GM18873 (cell line): ENCODE results near the gene BRSK2.
"Not testable (repeated sequence)": the region's sequence is repeated elsewhere in the genome, so short reads cannot be mapped to it uniquely, and the experiment has no call there.

Source experiments
- ATAC-seq: cut with Tn5 transposase; IDR thresholded peaks from one replicate; pipeline ENCODE4 v1.9.1; 2021; ENCODE audit warnings: mild to moderate bottlenecking, moderate library complexity, moderate number of reproducible peaks; ENCODE audit not compliant: unreplicated experiment, low FRiP score

The BRSK2 gene

DNA sequence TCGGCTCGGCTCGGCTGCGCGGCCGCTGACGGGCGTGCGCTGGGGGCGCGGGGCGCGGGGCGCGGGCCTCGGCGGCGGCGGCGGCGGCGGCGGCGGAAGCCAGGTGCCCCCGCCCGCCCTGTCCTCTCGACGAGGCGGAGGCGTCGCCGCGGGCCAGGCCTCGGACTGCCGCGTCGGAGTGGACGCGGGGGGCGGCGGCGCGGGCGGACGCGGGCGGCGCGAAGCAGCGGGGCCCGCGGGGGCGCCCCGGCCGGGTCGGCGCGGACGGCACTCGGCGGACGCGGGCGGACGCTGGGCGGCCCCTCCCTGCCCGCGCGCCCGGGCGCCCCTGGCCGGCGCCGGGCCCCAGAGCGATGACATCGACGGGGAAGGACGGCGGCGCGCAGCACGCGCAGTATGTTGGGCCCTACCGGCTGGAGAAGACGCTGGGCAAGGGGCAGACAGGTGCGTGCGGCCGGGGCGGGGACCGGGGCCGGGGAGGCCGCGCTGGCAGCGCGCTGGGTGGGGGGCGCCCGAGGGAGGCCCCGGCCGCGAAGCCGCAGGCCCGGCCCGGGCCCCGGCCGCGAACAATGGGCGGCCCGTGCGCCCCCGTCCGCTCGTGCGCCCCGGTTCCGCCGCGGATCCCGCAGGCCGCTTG is at the start of gene BRSK2:
TSS of gene BRSK2 (plus strand) at position 3 of the 637 bp plus-strand sequence. CDS start at position 354, 351 bp downstream.
- ATAC-seq = no peak

DNA sequence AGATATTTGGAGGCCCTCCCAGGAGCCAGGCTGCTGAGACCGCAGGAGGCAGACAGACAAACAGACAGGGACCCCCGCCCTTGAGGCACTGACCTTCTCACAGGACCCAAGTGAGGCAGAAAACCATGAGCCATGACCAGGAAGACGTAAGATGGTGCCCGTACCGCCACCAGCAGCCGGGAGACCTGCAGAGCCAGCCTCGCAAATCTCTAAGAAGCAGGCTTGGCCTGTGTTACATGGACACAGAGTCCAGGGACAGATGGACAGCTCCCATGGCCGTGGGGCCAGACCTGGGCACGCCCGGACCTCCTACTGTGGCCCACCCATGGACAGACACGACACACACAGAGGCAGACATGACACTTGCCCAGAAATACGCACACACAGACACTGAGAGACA is 49.6 kb upstream of the BRSK2 start:
- ATAC-seq = no peak

DNA sequence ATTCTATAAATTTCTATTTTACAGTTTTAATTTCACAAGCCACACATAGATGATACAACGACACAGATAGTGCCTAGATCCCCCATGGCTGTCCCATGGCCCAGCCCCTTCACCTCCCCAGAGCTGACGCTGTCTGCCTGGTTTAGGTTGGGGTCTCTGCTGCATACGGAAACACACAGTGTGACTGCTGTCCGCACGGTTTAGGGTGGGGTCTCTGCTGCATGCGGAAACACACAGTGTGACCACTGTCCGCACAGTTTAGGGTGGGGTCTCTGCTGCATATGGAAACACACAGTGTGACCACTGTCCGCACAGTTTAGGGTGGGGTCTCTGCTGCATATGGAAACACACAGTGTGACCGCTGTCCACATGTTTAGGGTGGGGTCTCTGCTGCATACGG is 48.5 kb upstream of the BRSK2 start:
- not testable (repeated sequence) for ATAC-seq

DNA sequence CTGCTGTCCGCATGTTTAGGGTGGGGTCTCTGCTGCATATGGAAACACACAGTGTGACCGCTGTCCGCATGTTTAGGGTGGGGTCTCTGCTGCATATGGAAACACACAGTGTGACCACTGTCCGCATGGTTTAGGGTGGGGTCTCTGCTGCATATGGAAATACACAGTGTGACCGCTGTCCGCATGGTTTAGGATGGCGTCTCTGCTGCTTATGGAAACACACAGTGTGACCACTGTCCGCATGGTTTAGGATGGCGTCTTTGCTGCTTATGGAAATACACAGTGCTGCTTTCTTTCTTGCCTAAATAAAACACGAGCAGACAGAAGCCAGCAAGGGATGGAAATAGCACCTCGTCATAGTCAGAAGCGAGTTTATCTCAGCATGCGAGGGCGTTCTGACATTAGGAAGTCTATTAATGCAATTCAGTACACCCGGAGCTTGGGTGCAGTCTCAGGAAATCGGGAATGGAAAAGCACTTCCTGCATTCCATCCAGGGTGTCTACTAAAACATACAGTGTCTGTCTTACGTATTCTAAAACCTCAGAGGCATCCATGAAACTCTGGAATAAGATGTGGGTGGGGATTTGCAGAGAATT is 47.7 kb upstream of the BRSK2 start:
- no peak for ATAC-seq

DNA sequence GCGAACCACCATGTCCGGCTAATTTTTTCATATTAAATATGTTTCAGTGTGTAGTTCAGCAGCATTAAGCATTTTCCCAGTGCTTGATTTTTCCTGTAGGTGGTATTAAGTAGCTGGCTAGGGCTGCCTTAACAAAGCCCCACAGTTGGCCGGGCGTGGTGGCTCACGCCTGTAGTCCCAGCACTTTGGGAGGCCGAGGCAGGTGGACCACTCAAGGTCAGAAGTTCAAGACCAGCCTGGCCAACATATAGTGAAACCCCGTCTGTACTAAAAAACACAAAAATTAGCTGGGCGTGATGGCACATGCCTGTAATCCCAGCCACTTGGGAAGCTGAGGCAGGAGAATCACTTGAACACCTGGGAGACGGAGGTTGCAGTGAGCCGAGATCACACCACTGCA is 46.8 kb upstream of the BRSK2 start:
- ATAC-seq = no peak

DNA sequence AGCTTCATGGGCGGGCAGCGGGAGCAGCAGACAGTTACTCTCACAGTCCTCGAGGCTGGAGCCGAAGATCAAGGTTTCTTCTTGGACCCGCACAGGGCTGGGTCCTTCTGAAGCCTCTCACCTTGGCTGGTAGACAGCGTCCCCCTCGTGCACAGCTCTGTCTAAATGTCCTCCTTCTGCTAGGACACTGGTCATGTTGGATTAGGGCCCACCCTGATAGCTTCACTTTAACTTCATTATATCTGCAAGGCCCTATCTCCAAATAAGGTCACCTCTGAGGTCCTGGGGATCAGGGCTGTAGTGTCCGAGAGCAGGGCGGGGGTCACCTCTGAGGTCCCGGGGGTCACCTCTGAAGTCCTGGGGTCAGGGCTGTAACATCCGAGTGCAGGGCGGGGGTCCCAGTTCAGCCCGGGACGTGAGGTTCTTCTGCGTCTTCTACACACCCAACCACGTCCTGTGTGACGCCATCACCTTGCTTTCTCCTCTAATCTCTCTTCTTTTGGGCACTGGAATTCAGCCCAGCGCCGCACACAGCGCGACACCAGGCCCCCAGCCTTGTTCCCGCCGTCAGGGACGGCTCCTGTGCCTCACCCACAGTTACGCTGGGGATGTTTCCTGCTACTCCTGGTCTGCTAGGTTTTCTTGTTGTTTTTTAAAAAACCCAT is 46.2 kb upstream of the BRSK2 start:
- no peak for ATAC-seq

DNA sequence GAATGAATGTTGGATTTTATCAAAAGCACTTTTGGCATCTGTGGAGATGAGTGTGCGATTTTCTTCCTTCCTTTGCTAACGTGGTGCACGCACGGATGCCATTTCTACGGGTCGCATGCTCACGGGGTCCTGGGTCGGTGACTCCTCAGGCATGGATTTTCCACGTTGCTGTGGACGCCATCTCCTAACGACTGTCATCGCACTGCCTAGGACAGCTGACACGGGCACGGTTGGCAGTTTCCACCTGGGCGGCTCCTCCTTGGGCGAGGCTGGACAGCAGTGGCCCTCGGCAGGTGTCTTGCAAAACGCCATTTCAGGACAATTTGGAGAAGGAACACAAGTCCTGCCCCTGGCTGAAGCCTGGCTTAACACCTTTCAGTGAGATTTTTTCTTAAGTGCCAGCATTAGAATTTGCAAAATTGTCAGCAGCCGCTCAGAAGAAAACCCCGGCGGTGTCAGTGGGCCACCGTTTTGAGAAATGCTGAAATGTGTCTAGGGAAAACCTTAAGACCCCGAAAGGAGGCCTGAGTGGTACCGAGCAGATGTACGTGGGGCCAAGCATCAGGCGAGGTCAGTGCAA is 45.6 kb upstream of the BRSK2 start:
- no peak for ATAC-seq

DNA sequence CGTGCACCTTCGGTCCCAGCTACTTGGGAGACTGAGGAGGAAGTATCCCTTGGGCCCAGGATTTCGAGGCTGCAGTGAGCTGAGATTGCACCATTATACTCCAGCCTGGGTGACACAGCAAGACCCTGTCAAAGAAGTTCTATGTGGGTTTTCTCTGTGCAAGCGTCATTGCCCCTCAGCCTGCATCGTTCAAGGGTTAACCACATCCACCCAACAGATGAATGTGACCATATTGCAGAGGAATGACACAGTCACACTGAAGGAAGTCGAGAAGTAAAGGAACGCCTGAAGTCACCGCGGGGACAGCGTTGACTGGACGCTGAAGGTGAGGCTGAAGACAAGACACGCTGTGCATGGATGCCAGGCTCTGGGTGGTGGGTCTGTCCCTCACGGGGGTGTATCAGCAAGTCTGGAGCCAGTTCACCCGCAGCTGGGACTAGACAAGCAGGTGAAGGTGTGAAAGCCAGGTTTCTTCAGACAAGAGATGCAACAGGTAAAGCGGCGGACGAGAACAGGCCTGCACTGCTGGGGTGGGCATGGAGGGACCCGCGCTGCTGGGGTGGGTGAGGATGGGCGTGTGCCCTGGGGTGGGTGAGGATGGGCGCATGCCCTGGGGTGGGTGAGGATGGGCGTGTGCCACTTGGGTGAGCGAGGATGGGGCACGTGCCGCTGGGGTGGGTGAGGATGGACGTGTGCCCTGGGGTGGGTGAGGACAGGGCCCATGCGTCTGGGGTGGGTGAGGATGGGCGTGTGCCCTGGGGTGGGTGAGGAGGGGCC is 43.8 kb upstream of the BRSK2 start:
- no peak for ATAC-seq

DNA sequence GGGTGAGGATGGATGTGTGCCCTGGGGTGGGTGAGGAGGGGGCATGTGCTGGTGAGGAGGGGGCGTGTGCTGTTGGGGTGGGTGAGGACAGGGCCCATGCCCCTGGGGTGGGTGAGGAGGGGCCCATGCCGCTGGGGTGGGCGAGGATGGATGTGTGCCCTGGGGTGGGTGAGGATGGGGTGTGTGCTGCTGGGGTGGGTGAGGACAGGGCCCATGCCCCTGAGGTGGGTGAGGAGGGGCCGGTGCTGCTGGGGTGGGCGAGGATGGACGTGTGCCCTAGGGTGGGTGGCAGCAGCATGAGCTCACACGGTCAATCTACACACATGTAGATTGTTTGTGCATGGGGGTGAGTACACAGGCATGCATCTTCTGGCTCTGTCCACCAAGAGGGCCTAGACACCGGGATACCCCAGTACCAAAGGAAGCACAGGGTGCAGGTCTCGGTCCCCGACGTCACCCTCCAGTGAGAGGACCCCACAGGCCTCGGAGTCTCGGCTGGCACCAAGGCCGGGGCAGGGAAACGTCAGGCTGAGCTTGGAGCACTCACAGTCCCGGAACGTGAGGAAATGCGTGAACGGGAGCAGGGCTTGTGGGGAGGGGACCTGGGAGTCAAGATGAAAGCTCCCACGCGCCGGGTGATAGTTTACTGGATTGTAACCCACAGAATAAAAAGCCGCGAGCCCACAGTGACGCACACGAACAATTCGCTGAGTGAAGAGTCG is 42.9 kb upstream of the BRSK2 start:
- no peak for ATAC-seq

DNA sequence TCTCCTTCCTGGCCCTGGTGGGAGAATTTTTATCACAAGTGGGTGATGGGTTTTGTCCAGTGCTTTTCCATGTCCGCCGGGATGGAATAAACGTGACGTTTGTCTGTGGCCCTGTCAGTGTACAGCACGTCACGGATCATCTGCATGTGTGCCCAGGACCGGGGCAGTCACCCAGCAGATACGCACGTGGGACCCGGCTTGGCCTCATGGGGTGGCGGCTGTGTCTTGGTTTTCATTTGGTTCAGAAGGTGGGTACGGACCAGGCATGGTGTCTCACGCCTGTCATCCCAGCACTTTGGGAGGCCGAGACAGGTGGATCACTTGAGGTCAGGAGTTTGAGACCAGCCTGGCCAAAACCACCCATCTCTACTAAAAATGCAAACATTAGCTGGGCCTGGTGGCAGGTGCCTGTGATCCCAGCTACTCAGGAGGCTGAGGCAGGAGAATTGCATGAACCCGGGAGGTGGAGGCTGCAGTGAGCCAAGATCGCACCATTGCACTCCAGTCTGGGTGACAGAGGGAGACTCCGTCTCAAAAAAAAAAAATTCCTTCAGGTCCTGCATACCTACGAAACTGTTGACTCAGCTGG is 42.2 kb upstream of the BRSK2 start:
- not testable (repeated sequence) for ATAC-seq

DNA sequence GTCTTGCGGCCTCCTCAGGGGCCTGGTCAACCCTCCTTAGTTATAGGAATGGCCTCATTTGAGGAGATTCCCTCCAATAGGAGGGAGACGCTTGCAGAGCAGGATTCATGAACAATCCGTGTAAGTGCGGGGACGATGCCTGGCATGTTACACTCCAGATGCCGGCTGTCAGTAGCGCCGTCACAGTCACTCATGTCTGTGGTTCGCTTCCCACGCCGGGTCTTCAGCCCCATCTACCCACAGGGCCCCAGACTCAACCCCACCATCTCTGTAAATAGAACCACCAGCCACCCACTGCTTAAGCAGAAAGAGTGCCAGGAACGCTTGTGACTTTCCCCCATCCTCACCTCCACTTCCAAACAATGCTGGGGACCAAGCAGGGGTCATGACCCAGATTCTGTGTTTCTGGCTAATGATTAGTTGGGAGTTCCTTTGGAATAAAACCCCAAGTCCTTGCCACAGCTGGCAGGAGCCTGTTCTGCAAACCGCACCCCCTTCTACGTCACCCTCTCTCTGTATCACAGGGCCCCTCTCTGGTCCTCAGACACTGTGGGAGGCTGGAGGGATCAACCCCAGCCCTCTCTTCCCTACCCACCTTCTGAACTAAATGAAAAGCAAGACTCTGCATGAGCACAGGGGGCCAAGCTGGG is 41.5 kb upstream of the BRSK2 start:
- no peak for ATAC-seq

DNA sequence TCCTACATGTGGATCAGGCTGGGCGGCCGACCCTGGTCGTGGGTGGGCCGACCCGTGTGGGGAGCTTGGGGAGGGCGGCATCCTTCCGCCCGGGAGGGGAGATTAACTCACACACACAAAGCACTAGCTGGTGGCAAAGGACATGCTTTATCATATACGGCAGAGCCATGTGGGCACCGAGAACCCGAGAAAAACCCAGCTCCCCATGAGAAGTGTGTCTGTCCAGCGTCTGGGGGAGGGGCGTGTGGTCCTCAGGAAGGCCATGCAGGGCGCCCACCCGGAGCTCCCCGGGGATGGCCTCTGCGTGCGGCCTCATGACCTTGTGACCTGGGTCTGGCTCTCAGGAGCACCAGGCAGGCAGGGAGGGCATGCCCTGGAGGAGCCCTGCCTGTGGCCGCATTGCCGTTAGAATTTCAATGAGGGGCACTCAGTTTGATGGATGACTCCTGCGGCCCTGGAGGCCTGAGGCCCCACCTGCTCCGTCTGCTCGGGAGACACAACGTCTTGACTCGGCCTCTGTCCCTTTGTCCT is 40.9 kb upstream of the BRSK2 start:
- no peak for ATAC-seq

DNA sequence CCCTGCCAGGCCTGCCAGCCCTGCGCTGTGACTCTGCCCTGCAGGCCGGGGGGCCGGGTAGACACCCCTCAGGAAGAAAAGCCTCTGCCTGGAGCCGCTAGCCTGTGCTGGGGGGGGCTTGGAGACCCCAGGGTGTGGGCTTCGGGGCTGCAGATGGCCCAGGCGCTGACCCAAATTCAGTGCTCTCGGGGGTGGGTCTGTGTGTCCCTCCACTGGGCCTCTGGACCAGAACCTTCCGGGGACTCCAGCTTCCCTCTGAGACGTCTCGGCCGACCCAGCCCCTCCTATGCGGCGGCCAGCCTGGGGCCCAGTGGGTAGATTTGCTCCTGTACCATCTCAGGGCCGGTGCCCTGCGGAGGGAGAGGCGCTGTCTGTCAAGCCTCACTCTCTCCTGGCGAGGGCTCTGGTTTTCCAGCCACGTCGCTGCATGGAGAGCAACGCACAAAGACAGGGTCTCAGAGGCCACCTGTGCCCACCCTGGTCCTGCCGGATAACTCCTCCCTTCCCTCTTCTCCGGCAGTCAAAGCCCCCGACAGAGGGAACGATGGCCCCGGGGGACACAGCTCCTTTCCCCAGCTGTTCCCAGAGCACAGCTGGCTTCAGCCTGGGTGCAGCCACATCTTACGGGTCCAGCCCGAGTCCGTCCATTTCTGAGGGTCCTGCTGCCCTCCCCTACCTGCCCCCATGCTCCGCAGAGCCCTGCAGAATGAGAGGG is 40.2 kb upstream of the BRSK2 start:
- no peak for ATAC-seq

DNA sequence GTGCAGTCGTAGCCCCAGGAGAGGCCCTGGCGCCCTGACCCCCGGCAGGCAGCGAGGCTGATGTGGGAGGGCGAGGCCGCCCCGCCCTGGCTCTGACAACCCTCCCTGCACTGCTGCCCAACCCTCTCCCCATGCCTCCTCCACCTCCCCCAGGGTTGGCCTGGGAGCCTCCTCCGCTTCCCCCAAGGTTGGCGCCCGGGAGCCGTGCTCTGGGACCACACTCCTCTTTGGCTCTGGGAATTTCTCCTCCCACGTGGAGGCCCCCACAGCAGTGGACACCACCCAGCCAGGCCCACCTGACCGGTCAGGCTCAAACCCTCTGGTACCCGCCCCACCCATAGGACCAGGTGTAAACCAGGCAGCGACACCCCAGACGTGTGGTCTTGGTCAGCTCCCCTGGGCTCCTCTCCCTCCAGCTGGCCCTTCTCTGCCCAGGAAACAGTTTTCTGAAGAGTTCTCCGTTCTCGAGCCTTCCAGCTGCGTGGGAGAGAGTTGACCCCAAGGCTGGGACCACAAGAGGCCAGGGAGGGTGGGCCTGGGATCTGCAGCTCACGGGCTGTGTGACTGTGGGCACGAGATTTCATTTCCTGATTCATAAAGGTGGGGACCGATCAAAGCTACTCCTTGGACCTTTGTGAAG is 39.5 kb upstream of the BRSK2 start:
- ATAC-seq = no peak

DNA sequence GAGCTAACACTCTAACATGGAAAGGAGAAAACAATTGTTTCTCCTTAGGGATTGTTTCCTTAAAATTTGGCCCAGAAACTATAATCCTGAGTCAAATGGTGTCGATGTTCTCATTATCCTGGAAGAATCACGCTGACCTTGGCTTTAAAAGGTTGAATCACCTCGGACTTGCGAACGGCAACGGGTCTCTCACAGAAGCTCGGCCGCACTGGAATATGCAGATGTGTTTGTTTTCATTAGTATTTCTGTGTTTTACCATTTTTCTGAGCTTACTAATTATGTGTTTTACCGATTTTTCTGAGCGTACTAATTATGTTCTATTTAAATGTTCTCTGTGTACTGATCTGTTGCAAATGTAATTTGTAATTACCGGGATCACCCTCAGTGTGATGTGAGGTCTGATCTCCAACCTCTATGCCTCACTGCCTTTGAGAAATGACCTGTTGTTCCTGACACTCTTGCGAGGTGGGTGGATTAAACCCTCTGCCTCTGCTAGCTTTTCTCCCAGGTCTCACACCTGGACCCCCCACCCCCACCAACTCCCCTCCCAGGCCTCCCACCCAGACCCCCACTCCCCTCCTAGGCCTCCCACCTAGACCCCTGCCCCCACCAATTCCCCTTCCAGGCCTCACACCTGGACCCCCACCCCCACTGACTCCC is 38.3 kb upstream of the BRSK2 start:
- ATAC-seq = no peak

DNA sequence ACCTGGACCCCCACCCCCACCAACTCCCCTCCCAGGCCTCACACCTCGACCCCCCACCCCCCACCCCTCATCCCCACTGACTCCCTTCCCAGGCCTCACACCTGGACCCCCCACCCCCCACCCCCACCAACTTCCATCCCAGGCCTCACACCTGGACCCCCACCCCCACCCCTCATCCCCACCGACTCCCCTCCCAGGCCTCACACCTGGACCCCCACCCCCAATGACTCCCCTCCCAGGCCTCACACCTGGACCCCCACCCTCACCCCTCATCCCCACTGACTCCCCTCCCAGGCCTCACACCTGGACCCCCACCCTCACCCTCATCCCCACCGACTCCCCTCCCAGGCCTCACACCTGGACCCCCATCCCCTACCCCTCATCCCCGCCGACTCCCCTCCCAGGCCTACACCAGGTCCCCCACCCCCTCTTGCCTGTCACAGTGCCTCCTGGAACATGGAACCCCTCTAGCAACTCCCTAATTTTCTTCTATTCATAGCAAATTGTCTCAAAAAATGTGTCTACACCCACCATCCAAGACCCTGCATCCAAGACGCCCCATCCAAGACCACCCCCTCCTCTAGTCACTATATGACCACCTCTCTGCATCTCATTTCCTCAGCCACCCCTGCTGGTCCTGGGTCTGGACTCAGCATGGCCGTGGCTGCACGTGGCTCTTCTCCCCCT is 36.9 kb upstream of the BRSK2 start:
- no peak for ATAC-seq
